HG03135 (cell line): ENCODE data around the gene RRM1.
"Not testable (repeated sequence)": the region's sequence is repeated elsewhere in the genome, so short reads cannot be mapped to it uniquely, and the experiment has no call there.

Source experiments
- ATAC-seq: cut with Tn5 transposase; IDR thresholded peaks from one replicate; pipeline ENCODE4 v1.9.1; 2021; ENCODE audit warnings: mild to moderate bottlenecking, moderate library complexity; ENCODE audit not compliant: unreplicated experiment

RRM1 gene

DNA sequence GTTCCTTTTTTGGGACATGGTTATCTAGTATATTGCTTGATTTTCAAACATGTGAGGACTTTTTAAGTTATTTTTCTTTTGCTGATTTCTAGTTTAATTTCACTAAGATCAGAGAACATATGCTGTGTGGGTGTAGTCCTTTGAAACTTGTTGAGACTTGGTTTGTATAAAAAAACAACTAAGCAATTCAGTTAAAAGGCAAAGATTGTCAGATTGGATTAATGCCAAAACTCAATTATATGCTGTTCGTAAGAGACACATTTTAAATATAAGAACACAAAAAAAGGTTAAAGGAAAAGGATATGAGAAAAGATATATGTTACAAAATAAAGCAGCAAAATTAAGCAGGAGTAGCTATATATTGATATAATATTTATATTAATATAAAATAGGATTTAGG is 17.8 kb upstream of the RRM1 start:
- no peak for ATAC-seq

- no peak for ATAC-seq
Observed at GRCh38 chr11:4083198-4083597, 11.4 kb upstream of the RRM1 start.

DNA sequence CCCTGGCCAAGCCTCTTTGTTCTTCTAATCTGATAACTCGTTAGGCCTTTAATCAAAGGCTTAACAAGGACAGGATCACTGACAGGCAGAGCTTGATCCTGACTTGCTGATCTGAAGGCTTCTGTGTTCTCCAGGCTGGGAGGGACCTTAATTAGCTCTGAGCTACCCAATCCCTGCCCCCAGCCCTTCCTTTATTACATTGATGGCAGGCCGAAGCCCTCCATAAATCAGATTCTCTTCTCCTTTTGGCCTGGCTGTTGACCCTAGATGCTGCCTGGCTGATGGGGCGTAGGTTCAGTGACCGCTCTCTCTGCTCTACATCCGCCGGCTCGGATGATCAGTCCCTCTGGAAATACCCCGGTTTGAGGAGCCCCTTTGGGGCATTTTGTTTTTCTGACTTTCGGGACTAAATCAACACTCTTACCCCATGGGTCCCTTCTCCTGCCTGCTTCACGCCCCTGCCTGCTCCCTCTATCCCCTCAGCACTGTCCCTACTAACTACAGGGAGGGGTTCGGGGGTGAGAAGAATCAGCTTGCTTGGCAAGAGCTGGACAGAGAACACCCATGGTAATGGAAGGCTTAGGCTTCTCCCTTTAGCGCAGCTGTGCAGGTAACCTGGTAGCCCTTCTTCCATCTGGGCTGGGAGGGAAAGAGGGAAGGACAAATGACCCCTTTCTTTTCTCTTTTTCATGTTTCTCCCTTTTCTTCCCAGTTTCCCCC is 10.0 kb upstream of the RRM1 start:
- no peak for ATAC-seq

GRCh38 chr11:4085575-4085974 is 9.0 kb upstream of the RRM1 start:
- no peak for ATAC-seq

- no peak for ATAC-seq
Observed at GRCh38 chr11:4086575-4087353, 7.8 kb upstream of the RRM1 start.

DNA sequence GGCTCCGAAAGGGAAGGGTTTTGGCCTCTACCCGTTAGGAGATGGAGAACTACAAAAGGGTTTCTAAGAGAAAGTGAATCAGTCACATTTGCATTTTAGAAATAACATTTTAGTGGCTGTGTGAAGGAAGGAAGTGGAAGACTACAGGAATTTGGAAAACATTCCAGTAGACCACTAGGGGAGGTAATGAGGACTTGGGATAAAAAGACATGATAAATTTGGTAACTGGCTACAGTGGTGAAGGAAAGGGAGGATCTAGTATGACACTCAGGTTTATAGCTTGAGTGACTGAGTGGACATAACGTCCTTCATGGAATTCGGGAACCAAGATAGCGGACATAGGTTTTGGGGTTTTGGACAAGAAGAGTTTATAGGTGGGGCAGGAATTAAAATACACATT is 7.0 kb upstream of the RRM1 start:
- no peak for ATAC-seq

DNA sequence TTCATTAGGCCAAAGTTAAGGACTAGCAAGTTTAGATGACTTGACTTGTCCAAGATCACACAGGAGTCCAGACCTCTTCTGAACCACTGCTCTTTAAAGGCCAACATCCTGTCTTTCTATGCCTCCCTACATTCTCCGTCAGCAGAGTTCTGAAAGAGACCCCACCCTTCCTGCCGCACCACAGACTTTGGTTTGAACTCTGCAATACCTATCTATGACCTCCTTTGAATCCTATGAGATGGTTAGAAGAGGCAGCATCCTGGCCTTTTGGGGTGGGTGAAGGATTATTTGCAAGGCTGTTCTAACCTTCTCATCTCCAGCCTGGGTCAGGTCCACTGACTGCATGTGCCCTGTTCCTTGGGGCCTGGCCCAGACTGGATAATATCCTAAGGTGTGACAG is 4.3 kb upstream of the RRM1 start:
- ATAC-seq = no peak

DNA sequence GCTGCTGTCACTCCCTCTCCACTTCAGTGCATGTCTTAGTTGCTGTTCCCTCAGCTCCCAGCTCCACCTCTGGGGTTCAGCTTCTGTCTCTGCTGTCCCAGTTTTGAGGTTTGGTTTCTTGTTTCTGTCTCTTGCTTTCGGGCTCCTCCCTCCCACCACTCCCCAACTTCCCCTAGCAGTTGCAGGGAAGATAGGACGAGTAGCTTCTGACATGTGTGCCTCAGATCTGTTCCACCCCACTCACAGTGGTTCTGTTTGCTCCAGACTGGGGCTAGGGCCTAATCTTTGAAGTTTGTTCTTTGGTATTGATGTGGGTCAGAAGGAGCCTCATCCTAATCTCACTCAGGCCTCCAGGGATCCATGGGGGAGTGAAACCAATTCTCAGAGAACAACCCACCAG is 2.6 kb upstream of the RRM1 start:
- no peak for ATAC-seq

GRCh38 chr11:4093519-4094347 is 866 bp upstream of the RRM1 start:
- ATAC-seq = peak; percentile 5

GRCh38 chr11:4095509-4096230 is 1.1 kb downstream of the RRM1 start:
- ATAC-seq = no peak

GRCh38 chr11:4098026-4098621 is 3.5 kb downstream of the RRM1 start:
- no peak for ATAC-seq

- ATAC-seq = no peak
Observed at GRCh38 chr11:4102711-4103110, 8.1 kb downstream of the RRM1 start.

DNA sequence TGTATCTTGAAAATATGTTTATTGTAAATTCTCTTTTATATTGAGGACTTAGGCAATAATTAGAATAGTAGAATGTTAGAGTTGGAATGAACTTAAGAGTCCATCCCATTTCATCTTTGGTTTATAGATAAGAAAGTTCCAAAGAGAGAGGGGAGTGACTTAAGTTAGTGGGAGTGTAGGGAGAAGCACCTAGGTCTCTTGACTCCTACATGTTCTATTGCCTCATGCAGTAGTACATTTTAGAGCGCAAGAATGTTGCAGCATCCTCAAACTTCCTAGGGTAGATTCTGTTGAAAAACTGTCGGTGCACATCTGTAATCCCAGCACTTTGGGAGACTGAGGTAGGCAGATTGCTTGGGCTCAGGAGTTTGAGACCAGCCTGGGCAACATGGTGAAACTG is 8.7 kb downstream of the RRM1 start:
- ATAC-seq = no peak

DNA sequence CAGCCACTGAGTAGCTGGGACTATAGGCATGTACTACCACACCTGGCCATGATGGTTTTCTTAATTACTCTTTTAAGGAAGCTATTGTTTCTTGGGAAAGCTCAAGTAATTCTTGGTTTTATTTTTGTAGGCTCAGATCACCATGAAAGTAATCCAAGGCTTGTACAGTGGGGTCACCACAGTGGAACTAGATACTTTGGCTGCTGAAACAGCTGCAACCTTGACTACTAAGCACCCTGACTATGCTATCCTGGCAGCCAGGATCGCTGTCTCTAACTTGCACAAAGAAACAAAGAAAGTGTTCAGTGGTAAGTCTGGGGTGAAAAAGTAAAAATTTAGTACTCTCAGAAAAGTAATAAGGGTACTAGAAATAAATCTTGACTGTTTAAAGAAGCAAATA is 11.3 kb downstream of the RRM1 start:
- no peak for ATAC-seq

GRCh38 chr11:4111834-4112233 is 17.2 kb downstream of the RRM1 start:
- ATAC-seq = no peak

DNA sequence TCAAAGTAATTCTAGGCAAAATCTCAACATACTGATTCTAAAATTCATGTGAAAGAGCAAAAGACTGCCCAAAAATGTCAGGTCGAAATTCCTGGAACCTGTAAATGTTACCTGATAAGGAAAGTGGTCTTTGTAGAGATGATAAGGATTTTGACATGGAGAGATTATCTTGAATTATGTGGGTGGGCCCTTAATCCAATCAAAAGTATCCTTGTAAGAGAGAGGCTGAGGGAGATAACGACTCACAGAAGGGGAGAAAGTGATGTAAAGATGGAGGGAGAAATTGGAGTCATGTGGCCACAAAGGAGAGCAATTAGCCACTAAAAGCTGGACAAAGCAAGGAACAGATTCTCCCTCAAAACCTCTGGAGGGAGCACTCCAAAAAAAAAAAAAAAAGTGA is 20.5 kb downstream of the RRM1 start:
- ATAC-seq = no peak

GRCh38 chr11:4118107-4118506 is 23.5 kb downstream of the RRM1 start:
- no peak for ATAC-seq

GRCh38 chr11:4123218-4123617 is 28.6 kb downstream of the RRM1 start:
- ATAC-seq = no peak

GRCh38 chr11:4125141-4125540 is 30.5 kb downstream of the RRM1 start:
- ATAC-seq = no peak

- ATAC-seq = no peak
Observed at GRCh38 chr11:4127357-4127756, 32.8 kb downstream of the RRM1 start.

- ATAC-seq = not testable (repeated sequence)
Observed at GRCh38 chr11:4130219-4130618, 35.6 kb downstream of the RRM1 start.
